Loucy (cell line): ENCODE data around the gene CTSV.

Experiments used
- H2AFZ ChIP-seq: fragments of 200-600 bp; sonication (generic); 2 replicates; pipeline ENCODE4 v1.6.0; 2016; ENCODE audit warnings: antibody characterized with exemption, mild to moderate bottlenecking, low read length, moderate library complexity
- H3F3A ChIP-seq: fragments of 200-600 bp; 2 replicates; pipeline ENCODE4 v1.6.0; 2016; ENCODE audit warnings: antibody characterized with exemption, low read depth, mild to moderate bottlenecking
- H3K27me3 ChIP-seq: fragments of 200-600 bp; sonication (generic); 2 replicates; pipeline ENCODE4 v1.6.1; 2014; ENCODE audit warnings: low read length, mild to moderate bottlenecking; ENCODE audit not compliant: insufficient read depth, poor library complexity, severe bottlenecking
- H3K36me3 ChIP-seq: fragments of 200-600 bp; sonication (generic); 2 replicates; pipeline ENCODE4 v1.6.1; 2016; ENCODE audit warnings: low read length; ENCODE audit not compliant: insufficient read depth
- H3K4me1 ChIP-seq: fragments of 200-600 bp; sonication (generic); 2 replicates; pipeline ENCODE4 v1.5.1; 2014; ENCODE audit warnings: low read length, mild to moderate bottlenecking; ENCODE audit not compliant: insufficient read depth, poor library complexity, severe bottlenecking
- H3K4me2 ChIP-seq: fragments of 200-600 bp; sonication (generic); 2 replicates; pipeline ENCODE4 v1.6.0; 2014; ENCODE audit warnings: antibody characterized with exemption, low read length, low read depth, mild to moderate bottlenecking; ENCODE audit not compliant: poor library complexity, severe bottlenecking
- H3K4me3 ChIP-seq: fragments of 200-600 bp; sonication (generic); 2 replicates; pipeline ENCODE4 v1.5.1; 2014; ENCODE audit warnings: low read length, mild to moderate bottlenecking, mixed read lengths; ENCODE audit not compliant: poor library complexity, severe bottlenecking
- H3K79me2 ChIP-seq: fragments of 200-600 bp; sonication (generic); 2 replicates; pipeline ENCODE4 v1.6.1; 2014; ENCODE audit warnings: low read length; ENCODE audit not compliant: insufficient read depth
- H3K9ac ChIP-seq: fragments of 200-600 bp; sonication (generic); 2 replicates; pipeline ENCODE4 v1.6.0; 2014; ENCODE audit warnings: mild to moderate bottlenecking, low read depth, low read length, moderate library complexity; ENCODE audit not compliant: poor library complexity, severe bottlenecking
- H3K9me2 ChIP-seq: fragments of 200-600 bp; sonication (generic); replicated peaks from 2 replicates; pipeline ENCODE4 v1.6.1; 2016; ENCODE audit warnings: low read depth, low read length, mixed read lengths
- H3K9me3 ChIP-seq: fragments of 200-600 bp; sonication (generic); 2 replicates; pipeline ENCODE4 v1.6.1; 2014; ENCODE audit warnings: mild to moderate bottlenecking, antibody characterized with exemption, low read length, low read depth; ENCODE audit not compliant: insufficient read depth
- H4K20me1 ChIP-seq: fragments of 200-600 bp; sonication (generic); 2 replicates; pipeline ENCODE4 v1.6.0; 2014; ENCODE audit warnings: antibody characterized with exemption, low read length, mild to moderate bottlenecking; ENCODE audit not compliant: insufficient read depth, poor library complexity, severe bottlenecking
- EZH2phosphoT487 ChIP-seq: fragments of 200-600 bp; IDR thresholded peaks from 2 replicates; pipeline ENCODE4 v1.6.1; 2018; ENCODE audit warnings: antibody characterized with exemption, mild to moderate bottlenecking, moderate library complexity, borderline replicate concordance
- TF ChIP-seq, protein P1 (sequence below): fragments of 200-600 bp; sonication (generic); conservative IDR thresholded peaks from 2 replicates; pipeline ENCODE4 v1.5.1; 2014; ENCODE audit warnings: mild to moderate bottlenecking, antibody characterized with exemption, low read length

CTSV gene

DNA sequence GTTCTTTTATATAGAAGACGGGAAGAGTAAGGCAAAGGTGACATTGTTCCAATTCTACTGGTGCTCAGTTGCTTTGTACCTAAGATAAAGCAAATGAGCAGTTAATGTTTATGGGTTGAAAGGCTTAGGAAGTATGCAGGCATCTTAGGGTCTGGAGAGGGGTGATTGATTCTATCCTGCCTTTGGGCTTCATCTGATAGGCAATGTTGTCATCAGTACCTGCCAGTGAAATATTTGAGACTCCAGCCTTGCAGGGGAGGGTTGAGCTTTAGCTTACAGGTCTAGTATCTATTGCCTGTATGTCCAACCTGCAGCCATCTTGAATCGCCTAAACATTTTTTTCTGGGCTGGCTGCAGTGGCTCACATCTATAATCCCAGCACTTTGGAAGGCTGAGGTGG, 13.8 kb upstream of the CTSV start:
- Histone ChIP-seq H3K79me2 (no peaks in the 10 kb centered on the region), H2AFZ (no peak overlapping the region), H3K4me1 (no peaks in the 10 kb centered on the region), H3K9me3 (no peaks in the 10 kb centered on the region), H3K27me3 (no peaks in the 10 kb centered on the region), H3K4me3 (no peak overlapping the region), H3K4me2 (no peak overlapping the region), H3K36me3 (no peaks in the 10 kb centered on the region), H3K9ac (no peak overlapping the region), H3K9me2 (no peaks in the 10 kb centered on the region), H4K20me1 (no peaks in the 10 kb centered on the region), H3F3A (no peaks in the 10 kb centered on the region)
- TF ChIP-seq EZH2phosphoT487: no peak
- TF ChIP-seq, protein P1, sequence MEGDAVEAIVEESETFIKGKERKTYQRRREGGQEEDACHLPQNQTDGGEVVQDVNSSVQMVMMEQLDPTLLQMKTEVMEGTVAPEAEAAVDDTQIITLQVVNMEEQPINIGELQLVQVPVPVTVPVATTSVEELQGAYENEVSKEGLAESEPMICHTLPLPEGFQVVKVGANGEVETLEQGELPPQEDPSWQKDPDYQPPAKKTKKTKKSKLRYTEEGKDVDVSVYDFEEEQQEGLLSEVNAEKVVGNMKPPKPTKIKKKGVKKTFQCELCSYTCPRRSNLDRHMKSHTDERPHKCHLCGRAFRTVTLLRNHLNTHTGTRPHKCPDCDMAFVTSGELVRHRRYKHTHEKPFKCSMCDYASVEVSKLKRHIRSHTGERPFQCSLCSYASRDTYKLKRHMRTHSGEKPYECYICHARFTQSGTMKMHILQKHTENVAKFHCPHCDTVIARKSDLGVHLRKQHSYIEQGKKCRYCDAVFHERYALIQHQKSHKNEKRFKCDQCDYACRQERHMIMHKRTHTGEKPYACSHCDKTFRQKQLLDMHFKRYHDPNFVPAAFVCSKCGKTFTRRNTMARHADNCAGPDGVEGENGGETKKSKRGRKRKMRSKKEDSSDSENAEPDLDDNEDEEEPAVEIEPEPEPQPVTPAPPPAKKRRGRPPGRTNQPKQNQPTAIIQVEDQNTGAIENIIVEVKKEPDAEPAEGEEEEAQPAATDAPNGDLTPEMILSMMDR: no peak

DNA sequence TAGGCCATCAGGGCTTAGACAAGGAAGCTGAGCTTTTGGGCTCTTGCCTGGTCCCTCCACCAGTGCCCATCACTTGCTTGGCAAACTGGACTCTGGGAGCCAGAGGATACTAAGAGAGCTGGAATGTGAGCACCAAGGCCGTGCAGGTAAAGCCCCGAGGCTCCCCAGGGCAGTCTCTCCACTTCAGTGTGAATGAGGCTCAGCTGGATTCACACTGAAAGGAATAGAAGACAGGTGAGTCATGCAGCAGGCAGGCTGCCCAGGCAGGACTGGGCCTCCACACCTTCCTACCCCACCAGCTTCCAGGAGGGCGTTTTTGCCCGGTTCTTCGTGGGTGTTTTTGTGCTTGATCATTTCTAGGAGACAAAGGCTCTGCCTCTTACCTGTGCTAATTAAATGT, 7.3 kb upstream of the CTSV start:
- H2AFZ ChIP-seq: no peak overlapping the region
- no peak overlapping the region for H3K4me2 ChIP-seq
- no peaks in the 10 kb centered on the region for H3K27me3 ChIP-seq
- no peaks in the 10 kb centered on the region for H3K9me3 ChIP-seq
- H3K79me2 ChIP-seq: no peaks in the 10 kb centered on the region
- no peaks in the 10 kb centered on the region for H4K20me1 ChIP-seq
- no peak overlapping the region for H3K9ac ChIP-seq
- H3K4me1 ChIP-seq: no peaks in the 10 kb centered on the region
- no peaks in the 10 kb centered on the region for H3K36me3 ChIP-seq
- no peaks in the 10 kb centered on the region for H3K9me2 ChIP-seq
- H3K4me3 ChIP-seq: no peak overlapping the region
- H3F3A ChIP-seq: no peaks in the 10 kb centered on the region
- TF ChIP-seq, protein P1: no peak
- no peak for TF ChIP-seq EZH2phosphoT487

DNA sequence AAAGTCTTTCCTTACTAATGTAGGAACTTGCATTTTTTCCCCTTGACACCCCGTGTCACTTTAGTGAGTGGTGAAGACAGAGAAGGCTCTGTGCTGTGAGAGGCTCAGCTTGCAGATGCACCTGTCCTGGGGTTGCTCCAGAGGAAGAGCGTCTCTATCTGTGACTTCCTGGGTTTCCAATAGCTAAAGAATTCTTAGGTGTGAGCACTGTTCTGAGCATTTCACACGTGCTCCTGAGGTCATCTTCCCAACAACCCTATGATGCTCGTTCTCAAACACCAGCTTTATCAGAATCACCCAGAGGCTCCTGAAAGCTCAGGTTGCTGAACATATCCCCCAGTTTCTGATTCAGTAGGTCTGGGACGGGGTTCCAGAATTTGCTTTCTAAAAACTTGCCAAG, 6.4 kb upstream of the CTSV start:
- no peak overlapping the region for H3K9ac ChIP-seq

More for the DNA sequence above, 6.4 kb upstream of the CTSV start:
- Histone ChIP-seq H4K20me1 (no peaks in the 10 kb centered on the region), H3K4me2 (no peak overlapping the region), H3K9me2 (no peaks in the 10 kb centered on the region), H3K4me3 (no peak overlapping the region), H3K4me1 (no peaks in the 10 kb centered on the region), H3K27me3 (no peaks in the 10 kb centered on the region), H3F3A (no peaks in the 10 kb centered on the region), H3K79me2 (no peaks in the 10 kb centered on the region), H3K9me3 (no peaks in the 10 kb centered on the region), H3K36me3 (no peaks in the 10 kb centered on the region), H2AFZ (no peak overlapping the region)
- TF ChIP-seq, protein P1: no peak
- no peak for TF ChIP-seq EZH2phosphoT487
